H9 (cell line): ENCODE measurements around the gene CCDC127. TPM values are rescaled to one million over a fixed set of nuclear protein-coding genes. Genes with fewer than 3 reads are reported as not detected.

Experiments
- DNase-seq: peaks from one replicate; pipeline ENCODE4 v3.0.0-alpha.2; 2017
- H2AFZ ChIP-seq: one replicate; pipeline ENCODE4 v1.6.1; 2013; ENCODE audit warnings: mild to moderate bottlenecking, low read length, control low read depth, moderate library complexity
- H2AK5ac ChIP-seq: 2 replicates; pipeline ENCODE4 v1.6.1; 2013; ENCODE audit warnings: low read length, control low read depth, mixed read lengths; ENCODE audit not compliant: insufficient read length
- H2BK120ac ChIP-seq: one replicate; pipeline ENCODE4 v1.6.1; 2013; ENCODE audit warnings: low read depth, mild to moderate bottlenecking, low read length, control low read depth, inconsistent platforms; ENCODE audit not compliant: poor library complexity, severe bottlenecking
- H2BK12ac ChIP-seq: 2 replicates; pipeline ENCODE4 v1.6.1; 2013; ENCODE audit warnings: low read length, control low read depth, mixed read lengths, low read depth; ENCODE audit not compliant: insufficient read length
- H2BK15ac ChIP-seq: 2 replicates; pipeline ENCODE4 v1.6.1; 2013; ENCODE audit warnings: low read depth, low read length, control low read depth
- H2BK20ac ChIP-seq: one replicate; pipeline ENCODE4 v1.6.1; 2013; ENCODE audit warnings: low read depth, mild to moderate bottlenecking, low read length, control low read depth, inconsistent platforms; ENCODE audit not compliant: poor library complexity, severe bottlenecking
- H2BK5ac ChIP-seq: 2 replicates; pipeline ENCODE4 v1.6.1; 2013; ENCODE audit warnings: low read length, control low read depth, mixed read lengths; ENCODE audit not compliant: insufficient read length
- H3K14ac ChIP-seq: 2 replicates; pipeline ENCODE4 v1.6.1; 2013; ENCODE audit warnings: low read length, control low read depth; ENCODE audit not compliant: insufficient read depth
- H3K18ac ChIP-seq: 2 replicates; pipeline ENCODE4 v1.6.1; 2013; ENCODE audit warnings: low read depth, mild to moderate bottlenecking, mixed read lengths, low read length, control low read depth; ENCODE audit not compliant: insufficient read length
- H3K23ac ChIP-seq: 2 replicates; pipeline ENCODE4 v1.6.1; 2013; ENCODE audit warnings: low read length, control low read depth, mixed read lengths, low read depth; ENCODE audit not compliant: insufficient read length
- H3K23me2 ChIP-seq: 2 replicates; pipeline ENCODE4 v1.6.1; 2013; ENCODE audit warnings: low read depth, mild to moderate bottlenecking, mixed read lengths, low read length, control low read depth; ENCODE audit not compliant: insufficient read length, poor library complexity, severe bottlenecking
- H3K27ac ChIP-seq: 2 replicates; pipeline ENCODE4 v1.5.1; 2013; ENCODE audit warnings: low read length, control low read depth, mixed read lengths, low read depth; ENCODE audit not compliant: insufficient read length
- H3K27me3 ChIP-seq: 2 replicates; pipeline ENCODE4 v1.6.1; 2013; ENCODE audit warnings: low read length, control low read depth, inconsistent platforms; ENCODE audit not compliant: insufficient read depth
- H3K4ac ChIP-seq: 2 replicates; pipeline ENCODE4 v1.6.1; 2013; ENCODE audit warnings: low read depth, mild to moderate bottlenecking, control low read depth, inconsistent platforms, low read length, moderate library complexity
- H3K4me1 ChIP-seq: 2 replicates; pipeline ENCODE4 v1.6.1; 2013; ENCODE audit warnings: low read length, control low read depth, inconsistent platforms; ENCODE audit not compliant: insufficient read depth
- H3K4me2 ChIP-seq: 2 replicates; pipeline ENCODE4 v1.6.1; 2013; ENCODE audit warnings: low read length, control low read depth, mixed read lengths; ENCODE audit not compliant: insufficient read length, insufficient read depth
- H3K56ac ChIP-seq: 2 replicates; pipeline ENCODE4 v1.6.1; 2013; ENCODE audit warnings: low read depth, mild to moderate bottlenecking, mixed read lengths, low read length, control low read depth; ENCODE audit not compliant: insufficient read length
- H3K79me1 ChIP-seq: 2 replicates; pipeline ENCODE4 v1.6.1; 2013; ENCODE audit warnings: low read depth, mild to moderate bottlenecking, moderate library complexity, low read length, control low read depth, inconsistent platforms; ENCODE audit not compliant: insufficient read depth, poor library complexity, severe bottlenecking
- H3K79me2 ChIP-seq: 2 replicates; pipeline ENCODE4 v1.6.1; 2013; ENCODE audit warnings: low read length, control low read depth, inconsistent platforms; ENCODE audit not compliant: insufficient read depth
- H3K9ac ChIP-seq: 2 replicates; pipeline ENCODE4 v1.6.1; 2013; ENCODE audit warnings: low read length, control low read depth, mixed read lengths; ENCODE audit not compliant: insufficient read length; ENCODE audit errors: extremely low read depth
- H3K9me3 ChIP-seq: one replicate; pipeline ENCODE4 v1.6.1; 2013; ENCODE audit warnings: low read depth, low read length, inconsistent platforms; ENCODE audit not compliant: control insufficient read depth
- H3T11ph ChIP-seq: one replicate; pipeline ENCODE4 v1.6.1; 2013; ENCODE audit warnings: mild to moderate bottlenecking, low read length, control low read depth, inconsistent platforms
- H4K20me1 ChIP-seq: one replicate; pipeline ENCODE4 v1.6.1; 2013; ENCODE audit not compliant: control insufficient read depth, insufficient read length, insufficient read depth
- H4K5ac ChIP-seq: 2 replicates; pipeline ENCODE4 v1.6.1; 2013; ENCODE audit warnings: low read depth, mild to moderate bottlenecking, mixed read lengths, low read length, control low read depth; ENCODE audit not compliant: insufficient read length
- H4K8ac ChIP-seq: replicated peaks from 2 replicates; pipeline ENCODE4 v1.6.1; 2013; ENCODE audit warnings: low read length, control low read depth, mixed read lengths, low read depth; ENCODE audit not compliant: insufficient read length
- H4K91ac ChIP-seq: 2 replicates; pipeline ENCODE4 v1.6.1; 2013; ENCODE audit warnings: low read depth, mild to moderate bottlenecking, moderate library complexity, mixed read lengths, low read length, control low read depth; ENCODE audit not compliant: insufficient read length
- H3K27ac Mint-ChIP-seq, 3 experiments: 2 replicates in 2 of 3; 3 replicates in 1 of 3; pipeline ENCODE4 v1.8.0; 2020 to 2021; ENCODE audit warnings: mixed read lengths in 3 of 3, mild to moderate bottlenecking in 1 of 3, moderate library complexity in 1 of 3
- H3K27me3 Mint-ChIP-seq: 2 replicates; pipeline ENCODE4 v1.8.0; 2021; ENCODE audit warnings: low read depth, mild to moderate bottlenecking, moderate library complexity, mixed read lengths
- H3K36me3 Mint-ChIP-seq, 3 experiments: 2 replicates in 2 of 3; 3 replicates in 1 of 3; pipeline ENCODE4 v1.8.0; 2020 to 2021; ENCODE audit warnings: low read depth in 3 of 3, mixed read lengths in 3 of 3; ENCODE audit not compliant: insufficient read depth in 1 of 3
- H3K4me1 Mint-ChIP-seq, 2 experiments: 2 replicates each; pipeline ENCODE4 v1.8.0; 2020; ENCODE audit warnings: mixed read lengths in 2 of 2
- H3K4me3 Mint-ChIP-seq, 2 experiments: 2 replicates in 1 of 2; 3 replicates in 1 of 2; pipeline ENCODE4 v1.8.0; 2020 to 2021; ENCODE audit warnings: mild to moderate bottlenecking in 2 of 2, mixed read lengths in 2 of 2, moderate library complexity in 1 of 2
- H3K9me3 Mint-ChIP-seq, 2 experiments: 2 replicates in 1 of 2; 3 replicates in 1 of 2; pipeline ENCODE4 v1.8.0; 2020; ENCODE audit warnings: mild to moderate bottlenecking in 2 of 2, mixed read lengths in 2 of 2, moderate library complexity in 1 of 2
- CTCF ChIP-seq: fragments of 200-600 bp; sonication (generic); conservative IDR thresholded peaks from 3 replicates; pipeline ENCODE4 v1.8.0; 2021; ENCODE audit warnings: antibody characterized with exemption, mild to moderate bottlenecking
- WGBS: extraction: QIAGEN DNeasy Blood & Tissue Kit; methylation state at CpG from one replicate; pipeline ENCODE4 v1.1.7; 2013; ENCODE audit warnings: missing lambda C conversion rate, low lambda C conversion rate, mixed read lengths; ENCODE audit not compliant: insufficient read length; ENCODE audit errors: extremely low coverage; 5-methylcytosine and 5-hydroxymethylcytosine counted together
- total RNA-seq: library from RNA; stranded (reverse); gene quantifications from 2 replicates; pipeline ENCODE4 v1.2.1, GENCODE V29; 2021

The CCDC127 gene
- total RNA-seq, 1 experiment from 2014 or later: 9.0 TPM

- Histone ChIP-seq H3K4ac (no peak overlapping the region), H2AK5ac (no peak overlapping the region), H2BK20ac (no peak overlapping the region), H3K9me3 (no peaks in the 10 kb centered on the region), H3K4me2 (no peak overlapping the region), H3K56ac (no peak overlapping the region), H3K79me2 (peaks cover 6% of the 10 kb centered on the region), H3K4me1 (peaks cover 3% of the 10 kb centered on the region; the same call in 1 of the 2 replicates), H3K23ac (no peak overlapping the region), H2BK5ac (no peak overlapping the region), H4K91ac (no peak overlapping the region), H4K8ac (no peak overlapping the region), H3K18ac (no peak overlapping the region), H3K27ac (no peak overlapping the region), H2BK12ac (no peak overlapping the region), H2BK15ac (no peak overlapping the region), H3K79me1 (peaks cover 15% of the 10 kb centered on the region), H2BK120ac (no peak overlapping the region), H4K5ac (no peak overlapping the region), H3T11ph (no peak overlapping the region), H4K20me1 (no peaks in the 10 kb centered on the region), H3K27me3 (no peaks in the 10 kb centered on the region), H3K14ac (no peak overlapping the region), H2AFZ (no peak overlapping the region), H3K23me2 (no peaks in the 10 kb centered on the region), H3K9ac (no peak overlapping the region)
- no CpG with 5 or more reads among the region's 30 CpGs for WGBS
- peaks cover 16 to 26% of the 10 kb centered on the region in 2 experiments for H3K4me1 Mint-ChIP-seq
- peaks cover 4 to 31% (median 27%) of the 10 kb centered on the region in 3 experiments; a peak in 6 of 7 replicates for H3K36me3 Mint-ChIP-seq
- no peaks in the 10 kb centered on the region for H3K9me3 Mint-ChIP-seq
- peak overlapping the region in 1 of 3 experiments; percentile 57; a peak in 1 of 7 replicates for H3K27ac Mint-ChIP-seq
- DNase-seq: no peak
- no peak overlapping the region for H3K4me3 Mint-ChIP-seq
- H3K27me3 Mint-ChIP-seq: no peaks in the 10 kb centered on the region
- no peak for TF ChIP-seq CTCF
Observed at GRCh38 chr5:204966-205670, 12.8 kb downstream of the CCDC127 start.
